IMR-90 (cell line): ENCODE results near the gene ABHD17C. TPM values are rescaled to one million over a fixed set of nuclear protein-coding genes. Genes with fewer than 3 reads are reported as not detected.

Experiments used
- ATAC-seq: fragments of 200-7000 bp; cut with Tn5 transposase; 2 replicates; pipeline ENCODE4 v1.9.1; 2020; ENCODE audit warnings: low read depth, mild to moderate bottlenecking, moderate library complexity
- BruUV-seq: library from RNA; stranded (reverse); fragments of 400-500 nt; replicated peaks from 2 replicates; lab custom pipeline; 2021; lab: Mats Ljungman, UMichigan
- CTCF ChIA-PET: fragments of 300-600 bp; formaldehyde crosslinking; extraction: SDS; loops from one replicate; lab custom pipeline; 2021; ENCODE audit warnings: antibody characterized with exemption; lab: Yijun Ruan, JAX
- POLR2A ChIA-PET: fragments of 300-600 bp; sonication (Branson Sonifier 250); formaldehyde crosslinking; loops from one replicate; lab custom pipeline; 2022; ENCODE audit warnings: antibody characterized with exemption; ENCODE audit not compliant: unreplicated experiment; lab: Charles Lee
- DNase-seq: peaks from one replicate; pipeline ENCODE4 v3.0.0; 2013
- H2AFZ ChIP-seq: replicated peaks from 2 replicates; pipeline ENCODE3; 2013; ENCODE audit warnings: low read length, mild to moderate bottlenecking; ENCODE audit not compliant: poor library complexity
- H2AK5ac ChIP-seq: 2 replicates; pipeline ENCODE4 v1.6.1; 2013; ENCODE audit warnings: low read depth, low read length, inconsistent platforms
- H2AK9ac ChIP-seq: replicated peaks from 2 replicates; pipeline ENCODE3; 2013; ENCODE audit warnings: mild to moderate bottlenecking, low read depth, low read length, moderate library complexity; ENCODE audit not compliant: poor library complexity
- H2BK120ac ChIP-seq: 2 replicates; pipeline ENCODE4 v1.6.1; 2013; ENCODE audit warnings: low read depth, low read length, inconsistent platforms
- H2BK15ac ChIP-seq: 3 replicates; pipeline ENCODE4 v1.6.1; 2013; ENCODE audit warnings: low read depth, low read length, inconsistent platforms
- H2BK20ac ChIP-seq: 2 replicates; pipeline ENCODE4 v1.6.1; 2013; ENCODE audit warnings: low read depth, mild to moderate bottlenecking, inconsistent platforms, low read length, moderate library complexity
- H2BK5ac ChIP-seq: 2 replicates; pipeline ENCODE4 v1.6.1; 2013; ENCODE audit warnings: mild to moderate bottlenecking, low read depth, low read length, inconsistent platforms; ENCODE audit not compliant: poor library complexity, severe bottlenecking
- H3K14ac ChIP-seq: replicated peaks from 2 replicates; pipeline ENCODE4 v1.6.1; 2013; ENCODE audit warnings: low read depth, low read length, inconsistent platforms
- H3K18ac ChIP-seq: 2 replicates; pipeline ENCODE4 v1.6.1; 2013; ENCODE audit warnings: low read depth, low read length, control low read depth
- H3K23ac ChIP-seq: 2 replicates; pipeline ENCODE4 v1.6.1; 2013; ENCODE audit warnings: low read depth, low read length, inconsistent platforms
- H3K27ac ChIP-seq: 2 replicates; pipeline ENCODE4 v1.5.1; 2013; ENCODE audit warnings: mild to moderate bottlenecking, control low read depth, low read length; ENCODE audit not compliant: insufficient read depth
- H3K27me3 ChIP-seq: 2 replicates; pipeline ENCODE4 v1.6.1; 2013; ENCODE audit warnings: low read length; ENCODE audit not compliant: control insufficient read depth, insufficient read depth
- H3K36me3 ChIP-seq: 2 replicates; pipeline ENCODE4 v1.6.1; 2013; ENCODE audit warnings: low read length, mixed read lengths; ENCODE audit not compliant: control insufficient read depth, insufficient read depth
- H3K4ac ChIP-seq: 2 replicates; pipeline ENCODE4 v1.6.1; 2013; ENCODE audit warnings: low read depth, low read length, inconsistent platforms
- H3K4me1 ChIP-seq: 2 replicates; pipeline ENCODE4 v1.6.1; 2013; ENCODE audit warnings: low read length, mixed read lengths; ENCODE audit not compliant: control insufficient read depth, insufficient read depth
- H3K4me2 ChIP-seq: 2 replicates; pipeline ENCODE4 v1.6.1; 2013; ENCODE audit warnings: low read depth, mild to moderate bottlenecking, control low read depth, low read length, moderate library complexity
- H3K4me3 ChIP-seq: 2 replicates; pipeline ENCODE4 v1.5.1; 2013; ENCODE audit warnings: low read depth, mild to moderate bottlenecking, control low read depth, low read length, moderate library complexity; ENCODE audit not compliant: insufficient read depth
- H3K56ac ChIP-seq: 2 replicates; pipeline ENCODE4 v1.6.1; 2013; ENCODE audit warnings: low read length, inconsistent platforms; ENCODE audit not compliant: insufficient read depth; ENCODE audit errors: extremely low read depth
- H3K79me1 ChIP-seq, 2 experiments: 2 replicates each; pipeline ENCODE4 v1.6.1; 2013; ENCODE audit warnings: low read length in 2 of 2, inconsistent platforms in 1 of 2, low read depth in 1 of 2
- H3K9ac ChIP-seq: 2 replicates; pipeline ENCODE4 v1.6.1; 2013; ENCODE audit warnings: low read depth, low read length, control low read depth
- H3K9me1 ChIP-seq: 2 replicates; pipeline ENCODE4 v1.6.1; 2013; ENCODE audit warnings: low read length, inconsistent platforms; ENCODE audit not compliant: insufficient read depth
- H3K9me3 ChIP-seq: 2 replicates; pipeline ENCODE4 v1.6.1; 2013; ENCODE audit warnings: low read length; ENCODE audit not compliant: control insufficient read depth, insufficient read depth
- H4K20me1 ChIP-seq: 2 replicates; pipeline ENCODE4 v1.6.1; 2013; ENCODE audit warnings: low read length, inconsistent platforms; ENCODE audit not compliant: insufficient read depth
- H4K5ac ChIP-seq: 2 replicates; pipeline ENCODE4 v1.6.1; 2013; ENCODE audit warnings: mild to moderate bottlenecking, low read depth, low read length, control low read depth
- H4K8ac ChIP-seq, 2 experiments: 2 replicates each; pipeline ENCODE4 v1.6.1; 2013; ENCODE audit warnings: low read depth in 2 of 2, low read length in 2 of 2, control low read depth in 1 of 2, inconsistent platforms in 1 of 2
- H4K91ac ChIP-seq: 2 replicates; pipeline ENCODE4 v1.6.1; 2013; ENCODE audit warnings: low read depth, low read length, inconsistent platforms; ENCODE audit not compliant: insufficient read depth
- BHLHE40 ChIP-seq: fragments of 150-350 bp; IDR thresholded peaks from 2 replicates; pipeline ENCODE4 v1.6.1; 2016; ENCODE audit warnings: mild to moderate bottlenecking, low read depth, low read length
- CEBPB ChIP-seq: IDR thresholded peaks from 2 replicates; pipeline ENCODE4 v1.6.1; 2012; ENCODE audit warnings: low read depth, low read length, improper control_type of control experiment
- CHD1 ChIP-seq: IDR thresholded peaks from 2 replicates; pipeline ENCODE4 v1.6.1; 2012; ENCODE audit warnings: low read depth, low read length, improper control_type of control experiment
- FOS ChIP-seq: fragments of 150-350 bp; IDR thresholded peaks from 2 replicates; pipeline ENCODE4 v1.6.1; 2016; ENCODE audit warnings: low read depth, low read length
- MAFK ChIP-seq: IDR thresholded peaks from 2 replicates; pipeline ENCODE4 v1.6.1; 2012; ENCODE audit warnings: low read depth, low read length, improper control_type of control experiment
- MAZ ChIP-seq: IDR thresholded peaks from 2 replicates; pipeline ENCODE4 v1.6.1; 2012; ENCODE audit warnings: low read depth, mild to moderate bottlenecking, low read length, improper control_type of control experiment, moderate library complexity, borderline replicate concordance
- MXI1 ChIP-seq: IDR thresholded peaks from 2 replicates; pipeline ENCODE4 v1.6.1; 2012; ENCODE audit warnings: low read depth, mild to moderate bottlenecking, low read length, moderate library complexity, borderline replicate concordance
- NFE2L2 ChIP-seq: fragments of 150-350 bp; IDR thresholded peaks from 2 replicates; pipeline ENCODE4 v1.6.1; 2016; ENCODE audit warnings: low read depth, mild to moderate bottlenecking, low read length
- POLR2A ChIP-seq: IDR thresholded peaks from 2 replicates; pipeline ENCODE4 v1.6.1; 2012; ENCODE audit warnings: mild to moderate bottlenecking, low read depth, low read length
- RAD21 ChIP-seq: IDR thresholded peaks from 2 replicates; pipeline ENCODE4 v1.6.1; 2012; ENCODE audit warnings: low read length, improper control_type of control experiment
- RCOR1 ChIP-seq: IDR thresholded peaks from 2 replicates; pipeline ENCODE4 v1.6.1; 2012; ENCODE audit warnings: mild to moderate bottlenecking, low read length, improper control_type of control experiment; ENCODE audit not compliant: insufficient replicate concordance
- RFX5 ChIP-seq: IDR thresholded peaks from 2 replicates; pipeline ENCODE4 v1.8.0; 2012; ENCODE audit warnings: low read depth, mild to moderate bottlenecking, low read length, moderate library complexity
- SMC3 ChIP-seq: fragments of 150-350 bp; IDR thresholded peaks from 2 replicates; pipeline ENCODE4 v1.6.1; 2016; ENCODE audit warnings: low read depth, mild to moderate bottlenecking, antibody characterized with exemption, low read length, moderate library complexity
- WGBS, 2 experiments: methylation state at CpG; one replicate each; pipeline versions ENCODE4 v1.1.5 to v1.1.7; 2013; ENCODE audit warnings: missing lambda C conversion rate in 2 of 2; ENCODE audit not compliant: insufficient read length in 1 of 2; ENCODE audit errors: extremely low coverage in 2 of 2; 5-methylcytosine and 5-hydroxymethylcytosine counted together
- dilution Hi-C: fragments of 300-500 bp; cut with HindIII; formaldehyde crosslinking; loops from one replicate; pipeline ENCODE4 v1.14.3; 2018; ENCODE audit warnings: low sequenced_read_pairs; ENCODE audit not compliant: unreplicated experiment
- in situ Hi-C: fragments of 300-500 bp; cut with MboI; formaldehyde crosslinking; loops from 3 replicates; pipeline ENCODE4 v1.14.3; 2019; ENCODE audit warnings: low sequenced_read_pairs, inconsistent platforms, mixed read lengths
- intact Hi-C: fragments of 100-400 bp; cut with micrococcal nuclease; formaldehyde crosslinking; loops from 2 replicates; pipeline ENCODE4 v1.10.0; 2022
- polyA plus RNA-seq, 3 experiments: library from polyadenylated mRNA; depleted of rRNA; stranded (reverse); fragments of >200 nt; gene quantifications; 2 replicates each; pipeline ENCODE4 v1.2.3, GENCODE V29; 2012; ENCODE audit warnings: low replicate concordance in 1 of 3
- total RNA-seq: library from RNA; depleted of rRNA; stranded (reverse); fragments of >200 nt; gene quantifications from 2 replicates; pipeline ENCODE4 v1.2.3, GENCODE V29; 2012
- TF ChIP-seq, protein P1 (sequence below): fragments of 150-350 bp; IDR thresholded peaks from 2 replicates; pipeline ENCODE4 v1.6.1; 2017; ENCODE audit warnings: mild to moderate bottlenecking, antibody characterized with exemption, low read length, low read depth
- TF ChIP-seq, protein P2 (sequence below): conservative IDR thresholded peaks from 2 replicates; pipeline ENCODE4 v1.5.1; 2012; ENCODE audit warnings: mild to moderate bottlenecking, low read depth, low read length, improper control_type of control experiment
- TF ChIP-seq, protein P3 (sequence below): fragments of 150-350 bp; IDR thresholded peaks from 2 replicates; pipeline ENCODE4 v1.6.1; 2016; ENCODE audit warnings: low read depth, mild to moderate bottlenecking, low read length, moderate library complexity, borderline replicate concordance

Gene ABHD17C
- total and polyA plus RNA-seq, 2 of the 4 experiments (the other 2 are of a cell fraction) = 5.4 to 10.3 TPM

DNA sequence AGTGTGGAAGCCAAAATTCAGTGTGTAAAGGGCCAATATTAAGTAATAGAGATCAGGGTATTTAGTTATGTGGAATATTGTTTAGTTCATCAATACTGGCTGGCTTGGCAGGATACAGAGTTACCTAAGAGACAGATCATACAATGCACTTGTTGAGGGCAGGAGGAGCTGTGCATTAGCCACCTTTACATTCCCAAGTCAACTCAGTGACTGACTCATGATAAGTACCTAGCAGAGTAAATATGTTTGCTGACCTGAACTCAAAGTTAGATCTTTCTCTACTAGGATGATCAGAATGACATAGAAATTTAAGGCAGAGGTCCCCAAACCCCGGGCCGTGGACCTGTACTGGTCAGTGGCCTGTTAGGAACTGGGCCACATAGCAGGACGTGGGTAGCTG is 3.5 kb upstream of the ABHD17C start:
- ChIA-PET CTCF (no interaction called here), POLR2A (no interaction called here)
- no peak overlapping the region for H3K18ac ChIP-seq
- peaks cover 3% of the 10 kb centered on the region; the same call in 1 of the 2 replicates for H3K4me1 ChIP-seq
- H3K14ac ChIP-seq = no peak overlapping the region
- H3K27ac ChIP-seq = no peak overlapping the region
- H3K79me1 ChIP-seq = peaks cover 9 to 21% of the 10 kb centered on the region in 2 experiments
- no peak overlapping the region; the same call in 2 of the 3 replicates for H2BK15ac ChIP-seq
- BruUV-seq = no TSS peak
- H2BK5ac ChIP-seq = no peak overlapping the region
- H3K27me3 ChIP-seq = no peaks in the 10 kb centered on the region
- no peak overlapping the region for H3K9ac ChIP-seq
- no peaks in the 10 kb centered on the region for H3K36me3 ChIP-seq
- no peak overlapping the region for H2AK5ac ChIP-seq
- H3K4me3 ChIP-seq = no peak overlapping the region
- H3K4me2 ChIP-seq = no peak overlapping the region
- ATAC-seq = no peak
- no peak overlapping the region for H2AK9ac ChIP-seq
- no peak overlapping the region for H3K4ac ChIP-seq
- DNase-seq = no peak
- no peak overlapping the region for H4K5ac ChIP-seq
- no peak for TF ChIP-seq NFE2L2
- no peak for TF ChIP-seq RFX5
- no peak for TF ChIP-seq MXI1
- no peak for TF ChIP-seq CHD1
- TF ChIP-seq, protein P1, sequence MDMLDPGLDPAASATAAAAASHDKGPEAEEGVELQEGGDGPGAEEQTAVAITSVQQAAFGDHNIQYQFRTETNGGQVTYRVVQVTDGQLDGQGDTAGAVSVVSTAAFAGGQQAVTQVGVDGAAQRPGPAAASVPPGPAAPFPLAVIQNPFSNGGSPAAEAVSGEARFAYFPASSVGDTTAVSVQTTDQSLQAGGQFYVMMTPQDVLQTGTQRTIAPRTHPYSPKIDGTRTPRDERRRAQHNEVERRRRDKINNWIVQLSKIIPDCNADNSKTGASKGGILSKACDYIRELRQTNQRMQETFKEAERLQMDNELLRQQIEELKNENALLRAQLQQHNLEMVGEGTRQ = no peak
- TF ChIP-seq MAFK = no peak
- no peak for TF ChIP-seq BHLHE40
- no peak for TF ChIP-seq MAZ
- TF ChIP-seq, protein P2, sequence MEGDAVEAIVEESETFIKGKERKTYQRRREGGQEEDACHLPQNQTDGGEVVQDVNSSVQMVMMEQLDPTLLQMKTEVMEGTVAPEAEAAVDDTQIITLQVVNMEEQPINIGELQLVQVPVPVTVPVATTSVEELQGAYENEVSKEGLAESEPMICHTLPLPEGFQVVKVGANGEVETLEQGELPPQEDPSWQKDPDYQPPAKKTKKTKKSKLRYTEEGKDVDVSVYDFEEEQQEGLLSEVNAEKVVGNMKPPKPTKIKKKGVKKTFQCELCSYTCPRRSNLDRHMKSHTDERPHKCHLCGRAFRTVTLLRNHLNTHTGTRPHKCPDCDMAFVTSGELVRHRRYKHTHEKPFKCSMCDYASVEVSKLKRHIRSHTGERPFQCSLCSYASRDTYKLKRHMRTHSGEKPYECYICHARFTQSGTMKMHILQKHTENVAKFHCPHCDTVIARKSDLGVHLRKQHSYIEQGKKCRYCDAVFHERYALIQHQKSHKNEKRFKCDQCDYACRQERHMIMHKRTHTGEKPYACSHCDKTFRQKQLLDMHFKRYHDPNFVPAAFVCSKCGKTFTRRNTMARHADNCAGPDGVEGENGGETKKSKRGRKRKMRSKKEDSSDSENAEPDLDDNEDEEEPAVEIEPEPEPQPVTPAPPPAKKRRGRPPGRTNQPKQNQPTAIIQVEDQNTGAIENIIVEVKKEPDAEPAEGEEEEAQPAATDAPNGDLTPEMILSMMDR = no peak
- TF ChIP-seq, protein P3, sequence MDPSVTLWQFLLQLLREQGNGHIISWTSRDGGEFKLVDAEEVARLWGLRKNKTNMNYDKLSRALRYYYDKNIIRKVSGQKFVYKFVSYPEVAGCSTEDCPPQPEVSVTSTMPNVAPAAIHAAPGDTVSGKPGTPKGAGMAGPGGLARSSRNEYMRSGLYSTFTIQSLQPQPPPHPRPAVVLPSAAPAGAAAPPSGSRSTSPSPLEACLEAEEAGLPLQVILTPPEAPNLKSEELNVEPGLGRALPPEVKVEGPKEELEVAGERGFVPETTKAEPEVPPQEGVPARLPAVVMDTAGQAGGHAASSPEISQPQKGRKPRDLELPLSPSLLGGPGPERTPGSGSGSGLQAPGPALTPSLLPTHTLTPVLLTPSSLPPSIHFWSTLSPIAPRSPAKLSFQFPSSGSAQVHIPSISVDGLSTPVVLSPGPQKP = no peak
- no peak for TF ChIP-seq SMC3
- no peak for TF ChIP-seq FOS
- TF ChIP-seq RCOR1 = no peak
- no peak for TF ChIP-seq CEBPB
- TF ChIP-seq RAD21 = no peak
- TF ChIP-seq POLR2A = no peak
- no peak overlapping the region for H2BK20ac ChIP-seq
- intact Hi-C loops = no loop called here
- peaks cover 5% of the 10 kb centered on the region for H4K20me1 ChIP-seq
- H3K23ac ChIP-seq = no peak overlapping the region
- H3K9me1 ChIP-seq = no peaks in the 10 kb centered on the region
- H3K56ac ChIP-seq = no peak overlapping the region
- no peaks in the 10 kb centered on the region for H3K9me3 ChIP-seq
- dilution Hi-C loops = no loop called here
- H4K8ac ChIP-seq = no peak overlapping the region
- 86% methylated on average over 1 of the region's 3 CpGs; no CpG with 5 or more reads in 1 of the 2 experiments for WGBS, 2 experiments
- no peak overlapping the region for H2AFZ ChIP-seq
- no peak overlapping the region for H4K91ac ChIP-seq
- in situ Hi-C loops = loop anchor here (5.0 kb wide), 1 partner anchor 239 kb away; no protein-coding TSS in a partner anchor
- H2BK120ac ChIP-seq = no peak overlapping the region
